Fibroblast of skin of right biceps (primary cell): Measurements from ENCODE around the gene HOGA1.
A peak's percentile ranks its signal among the peaks of the same experiment; 100 is the strongest.
"Not testable (repeated sequence)": the region's sequence is repeated elsewhere in the genome, so short reads cannot be mapped to it uniquely, and the experiment has no call there.

Experiments
- DNase-seq: peaks from one replicate; pipeline ENCODE4 v3.0.0-alpha.2; 2013

Gene HOGA1

DNA sequence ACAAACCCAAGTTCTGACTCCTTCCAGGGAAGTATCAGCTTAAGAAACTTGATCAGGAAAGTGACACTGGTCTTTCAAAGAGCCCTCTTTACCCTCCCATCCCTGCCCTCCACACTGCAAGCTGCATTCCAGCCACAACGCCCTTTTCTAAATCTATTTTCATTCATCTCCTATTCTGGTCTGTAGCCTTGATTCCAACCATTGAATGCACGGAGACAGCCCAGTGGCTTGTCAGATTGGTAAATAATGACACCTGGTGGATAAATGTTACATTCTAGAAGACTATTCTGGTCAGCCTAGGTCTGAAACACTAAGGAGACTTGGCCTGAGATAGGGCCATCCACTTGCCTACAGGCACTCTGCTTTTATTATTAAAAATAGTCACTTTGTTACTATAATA, 28.2 kb downstream of the HOGA1 start:
- DNase-seq: peak; percentile 37

DNA sequence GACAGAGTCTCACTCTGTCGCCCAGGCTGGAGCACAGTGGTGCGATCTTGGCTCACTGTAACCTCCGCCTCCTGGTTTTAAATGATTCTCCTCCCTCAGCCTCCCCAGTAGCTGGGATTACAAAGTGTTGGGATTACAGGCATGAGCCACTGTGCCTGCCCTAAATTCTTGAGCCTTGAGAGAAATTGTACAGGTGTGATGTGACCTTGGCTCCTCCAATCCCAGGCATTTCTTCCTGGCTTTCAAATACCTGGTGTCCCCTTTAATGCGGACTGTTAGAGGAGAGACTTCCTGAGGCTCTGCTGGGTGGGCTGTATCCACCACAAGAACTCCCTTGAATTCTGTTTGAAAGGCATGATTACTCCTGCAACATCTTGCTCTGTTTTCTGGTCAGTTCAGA, 34.1 kb downstream of the HOGA1 start:
- no peak for DNase-seq

DNA sequence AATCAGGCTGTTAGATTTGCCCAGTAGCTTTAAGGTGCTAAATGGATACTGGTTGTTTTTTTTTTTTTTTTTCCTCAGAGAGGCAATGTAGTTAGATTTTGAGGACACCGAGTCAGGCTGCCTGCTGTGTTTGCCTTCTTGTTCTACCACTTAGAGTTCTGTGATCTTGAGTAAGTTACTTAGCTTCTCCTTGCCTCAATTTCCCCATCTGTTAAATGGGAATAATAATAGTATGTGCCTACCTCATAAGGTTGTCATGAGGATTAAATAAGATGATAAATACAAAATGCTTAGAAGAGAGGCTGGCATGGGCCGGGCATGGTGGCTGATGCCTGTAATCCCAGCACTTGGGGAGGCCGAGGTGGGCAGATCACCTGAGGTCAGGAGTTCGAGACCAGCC, 34.5 kb downstream of the HOGA1 start:
- DNase-seq: no peak

DNA sequence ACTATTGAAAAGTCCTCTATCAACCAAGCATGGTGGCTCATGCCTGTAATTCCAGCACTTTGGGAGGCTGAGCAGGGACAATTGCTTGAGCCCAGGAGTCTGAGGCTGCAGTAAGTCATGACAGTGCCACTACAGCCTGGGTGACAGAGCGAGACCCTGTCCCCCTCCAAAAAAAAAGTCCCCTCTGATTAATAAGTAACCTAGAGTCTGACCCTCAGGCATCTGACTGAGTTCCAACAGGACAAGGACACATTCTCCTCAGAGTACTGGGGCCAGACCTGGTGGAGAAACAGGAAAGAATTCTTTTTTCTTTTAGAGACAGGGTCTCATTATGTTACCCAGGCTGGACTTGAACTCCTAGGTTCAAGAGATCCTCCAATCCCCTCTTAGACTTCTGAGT, 39.1 kb downstream of the HOGA1 start:
- no peak for DNase-seq

DNA sequence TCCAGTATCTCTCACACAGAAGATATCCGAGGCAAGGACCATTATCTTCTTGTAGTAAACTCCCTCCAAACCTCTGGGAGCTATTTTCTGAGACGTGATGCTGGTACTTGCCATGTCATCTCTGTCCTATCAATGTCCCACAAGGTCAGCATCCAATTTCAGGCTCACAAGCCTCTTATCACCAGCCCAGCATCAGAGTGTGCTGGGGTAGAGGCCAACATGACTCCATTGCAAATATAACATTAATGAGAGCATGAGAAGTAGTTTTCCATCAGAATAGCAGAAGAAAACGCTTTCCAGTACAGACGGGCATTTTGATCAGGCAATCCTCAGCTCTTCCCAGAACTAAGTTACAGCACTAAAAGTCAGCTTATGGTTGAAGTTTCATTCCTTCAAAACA, 43.5 kb downstream of the HOGA1 start:
- no peak for DNase-seq

DNA sequence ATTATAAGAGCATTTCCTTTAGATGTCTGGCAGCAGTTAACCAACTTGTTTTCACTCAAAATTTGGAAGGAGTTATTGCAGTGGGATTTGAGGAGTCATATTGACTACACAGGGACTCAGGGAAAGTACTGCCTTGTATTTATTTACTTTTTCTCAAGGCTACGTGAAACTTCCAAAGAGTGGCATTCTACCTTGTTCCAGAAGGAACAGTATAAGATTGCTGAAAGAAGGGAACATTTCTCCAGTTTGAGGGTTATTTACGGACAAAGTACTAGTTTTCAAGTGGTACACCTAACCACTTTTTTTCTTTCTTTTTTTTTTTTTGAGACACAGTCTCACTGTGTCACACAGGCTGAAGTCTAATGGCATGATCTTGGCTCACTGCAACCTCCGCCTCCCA, 44.0 kb downstream of the HOGA1 start:
- DNase-seq: no peak

DNA sequence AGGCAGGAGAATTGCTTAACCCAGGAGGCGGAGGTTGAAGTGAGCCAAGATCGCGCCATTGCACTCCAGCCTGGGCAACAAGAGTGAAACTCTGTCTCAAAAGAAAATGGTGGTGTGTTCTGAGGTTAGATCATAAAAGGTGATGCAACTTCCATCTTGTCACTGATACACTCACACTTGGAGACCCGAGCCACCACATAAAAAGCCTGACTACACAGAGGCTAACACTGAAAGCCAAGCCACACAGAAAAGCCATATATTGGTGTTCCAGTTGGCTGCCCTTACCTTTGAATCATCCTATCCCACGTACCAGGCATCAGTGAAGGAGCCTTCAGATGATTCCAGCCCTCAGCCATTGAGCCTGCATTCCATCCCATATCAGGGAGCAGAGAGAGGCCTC, 45.1 kb downstream of the HOGA1 start:
- no peak for DNase-seq

DNA sequence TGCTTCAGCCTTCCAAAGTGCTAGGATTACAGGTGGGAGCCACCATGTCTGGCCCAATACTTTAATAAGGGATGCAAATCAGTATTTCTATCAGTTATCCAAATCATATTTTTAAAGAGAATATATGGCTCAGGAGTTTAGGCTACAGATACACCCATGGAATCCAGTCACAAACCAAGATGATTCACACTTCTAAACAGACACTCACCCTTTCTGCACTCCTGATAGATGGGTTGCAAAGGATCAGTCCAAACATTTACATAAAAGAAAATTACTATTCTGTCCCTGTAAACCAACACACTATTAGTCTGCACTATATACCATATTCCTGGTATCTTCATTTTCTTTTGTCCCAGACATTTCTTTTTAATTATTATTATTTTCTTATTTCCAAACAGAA, 46.9 kb downstream of the HOGA1 start:
- DNase-seq: no peak

DNA sequence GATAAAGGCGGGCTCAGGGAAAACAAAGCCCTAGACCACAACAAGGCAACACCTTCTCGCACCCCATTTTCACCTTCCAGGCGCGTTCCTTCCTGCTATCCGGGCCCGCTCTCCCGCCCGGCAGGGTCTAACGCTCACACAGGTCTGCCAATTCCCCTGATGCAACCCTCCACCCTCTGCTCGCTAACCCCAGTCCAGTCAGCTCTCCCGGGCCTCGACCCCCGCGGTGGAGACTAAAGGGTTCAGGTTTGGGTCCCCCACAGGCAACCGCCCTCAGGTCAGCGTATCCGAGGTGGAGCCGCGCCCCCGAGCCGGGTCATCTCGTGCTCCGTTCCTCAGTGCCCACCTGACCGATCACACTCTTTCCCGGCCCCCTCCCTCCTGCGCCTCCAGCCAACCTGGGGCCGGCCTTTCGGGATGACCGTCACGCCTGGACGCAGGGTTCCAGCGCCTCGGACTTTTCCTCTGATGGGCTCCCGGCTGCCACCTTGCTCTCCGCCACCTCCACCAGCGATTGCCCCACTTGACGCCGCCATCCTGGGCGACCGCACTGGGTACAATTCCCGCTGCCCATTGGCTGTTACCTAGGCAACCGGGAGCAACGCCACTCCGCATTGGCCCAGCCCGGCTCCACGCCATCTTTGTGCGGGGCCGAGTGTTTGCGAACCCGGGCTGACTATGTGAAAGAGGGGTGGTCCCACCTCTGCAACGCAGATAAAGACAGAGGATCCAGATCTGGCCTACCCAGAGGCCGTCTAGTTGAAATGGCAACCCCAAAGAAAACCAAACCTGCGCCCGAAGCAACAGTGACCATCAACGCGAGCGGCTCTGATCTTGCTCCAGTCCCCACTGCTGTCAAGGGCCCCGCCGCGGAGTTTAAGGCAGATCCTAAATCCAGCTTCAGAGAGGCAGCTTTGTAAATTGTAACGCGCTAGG, 49.0 kb downstream of the HOGA1 start, which contains the start of gene MORN4:
MORN4 (minus strand) TSS at position 552 of the 936 bp plus-strand sequence. CDS start 13,847 bp downstream, outside the sequence.
- DNase-seq: peak; percentile 92

DNA sequence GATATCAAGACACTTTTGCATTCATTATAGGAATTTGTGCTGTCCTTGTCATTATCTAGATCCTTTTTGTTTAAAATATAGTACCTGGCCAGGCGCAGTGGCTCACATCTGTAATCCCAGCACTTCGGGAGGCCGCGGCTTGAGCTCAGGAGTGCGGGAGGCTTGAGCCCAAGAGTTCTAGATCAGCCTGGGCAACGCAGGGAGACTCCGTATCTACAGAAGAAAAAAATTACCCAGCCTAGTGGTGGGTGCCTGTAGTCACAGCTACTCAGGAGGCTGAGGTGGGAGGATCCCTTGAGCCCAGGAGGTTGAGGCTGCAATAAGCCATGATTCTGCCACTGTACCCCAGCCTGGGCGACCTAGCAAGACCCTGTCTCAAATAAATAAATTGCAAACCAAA, 49.7 kb downstream of the HOGA1 start:
- no peak for DNase-seq

DNA sequence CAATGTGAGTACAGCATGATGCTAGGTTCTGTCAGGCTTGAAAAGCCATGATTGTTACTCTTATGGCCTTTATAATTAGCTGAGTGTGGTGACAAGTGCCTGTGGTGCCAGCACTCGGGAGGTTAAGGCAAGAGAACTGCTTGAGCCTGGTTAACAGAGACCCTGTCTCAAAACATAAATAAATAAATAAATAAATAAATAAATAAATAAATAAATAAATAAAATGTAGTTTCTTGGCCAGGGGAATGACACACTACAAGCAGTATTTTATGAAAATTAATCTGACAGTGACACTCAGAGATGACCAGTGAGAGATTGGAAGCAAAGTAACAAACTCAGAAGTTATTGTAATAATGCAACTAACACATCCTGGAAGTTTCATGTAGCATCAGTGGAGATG, 51.4 kb downstream of the HOGA1 start:
- DNase-seq: no peak

DNA sequence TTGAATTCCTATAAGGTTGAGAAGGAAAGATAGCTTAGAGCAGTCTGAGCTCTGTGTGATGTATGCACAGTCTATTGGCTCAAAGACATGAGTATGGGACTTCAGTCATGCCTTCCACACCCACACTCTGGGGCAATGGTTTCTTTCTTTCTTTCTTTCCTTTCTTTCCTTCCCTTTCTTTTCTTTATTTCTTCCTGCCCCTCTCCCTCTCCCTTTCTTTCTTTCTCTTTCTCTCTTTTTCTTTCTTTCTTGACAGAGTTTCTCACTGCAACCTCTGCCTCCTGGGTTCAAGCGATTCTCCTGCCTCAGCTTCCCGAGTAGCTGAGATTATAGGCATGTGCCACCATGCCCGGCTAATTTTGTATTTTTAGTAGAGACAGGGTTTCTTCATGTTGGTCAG, 54.9 kb downstream of the HOGA1 start:
- not testable (repeated sequence) for DNase-seq

DNA sequence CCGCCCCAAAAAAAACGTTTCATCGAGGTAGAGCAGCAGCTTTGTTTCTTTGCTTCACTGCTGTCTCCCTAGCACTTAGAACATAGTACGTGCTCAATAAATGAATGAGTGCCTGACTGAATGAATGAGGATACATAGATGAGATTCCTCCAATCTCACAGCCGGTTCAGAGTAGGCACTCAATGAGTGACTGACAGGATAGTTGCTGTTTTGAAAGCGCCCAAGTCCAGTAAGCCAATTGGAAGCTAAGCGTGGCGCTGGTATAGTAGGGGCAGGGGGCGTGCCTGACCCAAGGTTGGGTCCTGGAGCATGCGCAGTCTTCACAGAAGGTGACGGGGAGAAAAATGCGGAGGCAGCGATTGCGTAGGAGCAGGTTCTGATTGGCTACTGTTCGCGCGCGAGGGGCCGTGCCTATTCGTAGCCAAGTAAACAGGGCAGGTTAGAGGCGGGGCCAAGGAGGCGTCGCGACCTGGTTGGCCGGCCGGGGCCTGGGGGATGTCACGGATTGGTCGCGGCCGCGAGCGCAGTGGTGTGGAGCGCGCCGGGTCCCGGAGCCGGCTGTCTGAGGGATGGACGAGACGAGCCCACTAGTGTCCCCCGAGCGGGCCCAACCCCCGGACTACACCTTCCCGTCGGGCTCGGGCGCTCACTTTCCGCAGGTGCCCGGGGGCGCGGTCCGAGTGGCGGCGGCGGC, 56.1 kb downstream of the HOGA1 start, which contains the start of gene PI4K2A:
PI4K2A (plus strand) TSS at position 498 of the 694 bp plus-strand sequence; CDS start at position 570, 72 bp downstream.
- peak; percentile 99 for DNase-seq

DNA sequence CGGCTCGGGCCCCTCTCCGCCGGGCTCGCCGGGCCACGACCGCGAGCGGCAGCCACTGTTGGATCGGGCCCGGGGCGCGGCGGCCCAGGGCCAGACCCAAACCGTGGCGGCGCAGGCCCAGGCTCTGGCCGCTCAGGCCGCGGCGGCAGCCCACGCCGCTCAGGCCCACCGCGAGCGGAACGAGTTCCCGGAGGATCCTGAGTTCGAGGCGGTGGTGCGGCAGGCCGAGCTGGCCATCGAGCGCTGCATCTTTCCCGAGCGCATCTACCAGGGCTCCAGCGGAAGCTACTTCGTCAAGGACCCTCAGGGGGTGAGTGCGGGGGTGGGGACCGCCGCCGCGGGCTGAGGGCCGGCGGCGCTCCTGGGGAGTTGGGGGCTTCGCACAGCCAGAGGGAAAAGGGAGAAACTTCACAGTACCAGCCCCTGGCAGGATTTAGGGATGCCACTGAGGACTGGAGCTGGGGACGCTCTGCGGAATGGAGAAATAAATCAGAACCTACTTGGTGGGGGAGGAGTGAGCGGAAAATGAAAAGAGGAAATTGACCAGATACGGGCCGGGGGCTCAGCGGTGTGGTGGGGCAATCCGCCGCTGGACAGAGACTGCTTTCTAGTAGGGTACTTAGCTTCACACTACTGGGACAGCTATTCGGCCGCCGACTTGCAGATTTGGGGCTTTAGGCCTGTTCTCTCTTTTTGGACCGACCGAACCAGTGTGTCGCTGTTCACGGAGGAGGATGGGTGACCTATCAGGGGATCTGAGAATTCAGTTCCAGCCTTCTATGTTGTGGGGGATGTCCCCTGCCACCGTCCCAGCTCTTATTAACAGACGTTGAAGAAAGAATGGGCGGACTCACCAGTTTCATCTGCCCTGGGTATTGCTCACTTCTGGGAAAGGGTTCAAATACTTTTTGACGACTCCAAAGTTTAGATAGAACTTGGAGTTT, 57.0 kb downstream of the HOGA1 start:
- peak; percentile 52 for DNase-seq

DNA sequence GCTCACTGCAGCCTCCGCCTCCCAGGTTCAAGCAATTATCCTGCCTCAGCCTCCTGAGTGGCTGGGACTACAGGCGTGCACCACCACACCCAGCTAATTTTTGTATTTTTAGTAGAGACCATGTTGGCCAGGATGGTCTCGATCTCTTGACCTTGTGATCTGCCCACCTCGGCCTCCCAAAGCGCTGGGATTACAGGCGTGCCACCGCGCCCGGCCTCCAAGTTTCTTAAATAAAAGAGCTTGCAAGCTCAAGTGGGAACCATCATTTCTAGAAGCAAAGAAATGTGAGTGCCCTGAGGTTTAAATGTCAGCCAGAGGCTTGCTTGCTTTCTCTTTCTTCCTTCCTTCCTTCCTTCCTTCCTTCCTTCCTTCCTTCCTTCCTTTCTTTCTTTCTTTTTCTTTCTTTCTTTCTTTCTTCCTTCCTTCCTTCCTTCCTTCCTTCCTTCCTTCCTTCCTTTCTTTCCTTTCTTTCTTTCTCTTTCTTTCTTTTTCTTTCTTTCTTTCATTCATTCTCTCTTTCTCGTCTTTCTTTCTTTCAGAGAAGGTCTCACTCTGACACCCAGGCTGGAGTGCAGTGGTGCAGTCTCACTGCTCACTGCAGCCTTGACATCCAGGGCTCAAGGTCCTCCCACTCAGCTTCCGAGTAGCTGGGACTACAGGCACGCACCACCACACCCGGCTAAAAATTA, 58.4 kb downstream of the HOGA1 start:
- not testable (repeated sequence) for DNase-seq

DNA sequence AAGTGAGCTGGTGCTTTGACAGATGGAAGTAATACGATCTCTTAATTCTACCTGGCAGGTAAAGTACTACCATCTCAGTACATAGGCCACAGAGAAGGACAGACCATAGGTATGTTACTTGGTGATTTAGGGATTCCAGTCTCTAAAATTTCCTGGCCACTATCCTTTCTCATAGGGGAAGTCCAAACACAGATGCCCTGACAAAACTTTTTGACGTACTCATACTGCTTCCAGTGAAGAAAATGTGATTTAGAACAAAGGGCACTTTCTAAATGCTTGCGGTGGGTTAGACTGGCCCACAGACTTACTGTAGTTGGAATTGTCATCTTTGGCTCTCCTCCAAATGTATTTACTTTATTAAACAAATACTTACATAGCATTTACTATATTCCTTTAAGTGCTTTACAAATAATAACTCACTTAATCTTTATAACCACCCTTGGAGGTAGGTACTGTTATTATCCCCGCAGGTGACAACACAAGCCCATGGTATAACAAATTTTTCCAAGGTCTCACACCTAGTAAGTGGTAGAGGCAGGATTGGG, 59.3 kb downstream of the HOGA1 start:
- DNase-seq: no peak

DNA sequence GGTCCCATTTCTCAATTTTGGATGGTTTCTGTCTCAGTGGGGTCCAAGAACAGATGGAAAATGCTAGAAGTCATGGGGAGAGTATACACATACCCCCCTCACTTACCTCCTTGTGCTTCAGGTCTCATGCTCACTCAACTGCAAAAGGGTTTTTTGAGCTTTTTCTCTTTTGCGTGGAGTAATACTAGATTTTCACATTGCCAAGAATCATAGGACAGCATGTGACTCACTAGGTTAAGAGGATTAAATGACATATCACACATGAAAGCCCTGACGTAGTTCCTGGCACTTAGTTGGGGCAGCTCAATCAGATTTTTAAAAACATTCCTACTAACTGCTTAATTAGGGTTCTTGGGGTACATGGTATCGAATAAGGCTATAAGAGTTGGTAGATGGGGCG, 60.7 kb downstream of the HOGA1 start:
- DNase-seq: no peak

DNA sequence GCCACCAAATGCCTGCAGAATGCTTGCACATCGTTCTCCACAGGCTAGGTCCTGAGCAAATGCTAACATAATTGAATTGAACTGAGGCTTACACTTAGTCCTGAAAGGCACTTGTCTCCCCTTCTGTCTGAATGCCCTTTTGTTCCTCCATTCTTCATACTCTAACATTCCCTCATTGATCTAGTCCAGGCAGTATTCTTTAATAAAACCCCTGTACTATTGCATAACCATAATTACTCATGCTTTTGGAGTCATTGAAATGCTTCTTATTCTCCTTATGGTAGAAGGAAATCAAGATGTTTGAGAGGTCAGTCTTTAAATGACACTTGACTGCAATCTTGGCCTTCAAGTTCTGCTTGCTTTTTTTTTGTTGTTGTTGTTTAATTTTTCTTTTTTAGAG, 63.4 kb downstream of the HOGA1 start:
- peak; percentile 49 for DNase-seq

DNA sequence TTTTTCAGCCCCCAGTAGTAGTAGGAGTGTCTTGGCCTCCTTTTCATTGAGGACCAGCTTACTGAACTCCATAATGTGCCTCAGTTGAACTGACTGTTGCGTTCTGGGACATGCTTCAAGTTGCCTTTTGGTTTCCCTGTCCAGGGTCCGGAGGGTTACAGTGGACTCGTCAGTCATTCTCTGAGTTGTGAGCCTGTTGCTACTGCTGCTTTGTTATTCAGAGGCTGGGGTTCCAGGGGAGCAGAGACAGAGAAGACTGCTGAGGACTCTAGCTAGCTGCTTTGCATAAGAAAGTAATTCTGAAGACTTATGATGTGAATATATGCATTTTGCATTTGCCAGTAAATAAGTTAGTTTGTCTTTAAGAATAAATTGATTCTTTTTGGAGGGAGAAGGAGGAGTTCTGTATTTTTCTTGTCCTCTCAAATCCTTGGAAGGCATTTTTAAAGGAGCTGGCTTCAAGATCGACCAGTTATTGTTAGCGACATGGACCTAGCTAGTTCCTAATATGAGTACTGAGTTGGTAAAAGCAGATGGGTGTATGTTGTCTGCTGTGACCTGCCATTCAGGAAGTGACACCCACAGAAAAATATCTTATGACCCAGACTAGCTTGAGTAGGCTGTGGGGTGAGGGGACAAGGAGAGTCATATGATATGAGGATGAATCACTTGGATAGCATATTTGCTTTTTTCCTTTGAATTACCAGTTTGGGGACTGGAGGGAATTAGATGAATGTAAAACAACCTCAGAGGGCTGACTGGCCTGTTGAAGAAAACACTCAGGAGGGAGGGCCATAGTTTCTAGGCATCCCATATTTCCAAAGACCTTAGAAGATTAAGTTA, 64.6 kb downstream of the HOGA1 start:
- peak; percentile 97 for DNase-seq

DNA sequence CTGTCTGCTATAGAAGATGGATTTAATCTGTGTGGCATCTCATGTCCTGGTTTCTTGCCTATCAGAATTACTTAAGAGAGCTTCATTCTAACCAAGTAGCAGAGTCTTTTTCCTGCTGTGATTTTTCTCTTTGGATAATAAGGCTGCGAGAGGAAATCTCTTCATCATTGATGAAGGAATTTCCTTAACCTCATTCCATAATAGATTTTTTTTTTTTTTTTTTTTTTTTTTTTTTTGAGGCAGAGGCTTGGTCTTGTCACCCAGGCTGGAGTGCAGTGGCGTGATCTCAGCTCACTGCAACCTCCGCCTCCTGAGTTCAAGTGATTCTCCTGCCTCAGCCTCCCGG, 65.2 kb downstream of the HOGA1 start:
- DNase-seq: not testable (repeated sequence)

DNA sequence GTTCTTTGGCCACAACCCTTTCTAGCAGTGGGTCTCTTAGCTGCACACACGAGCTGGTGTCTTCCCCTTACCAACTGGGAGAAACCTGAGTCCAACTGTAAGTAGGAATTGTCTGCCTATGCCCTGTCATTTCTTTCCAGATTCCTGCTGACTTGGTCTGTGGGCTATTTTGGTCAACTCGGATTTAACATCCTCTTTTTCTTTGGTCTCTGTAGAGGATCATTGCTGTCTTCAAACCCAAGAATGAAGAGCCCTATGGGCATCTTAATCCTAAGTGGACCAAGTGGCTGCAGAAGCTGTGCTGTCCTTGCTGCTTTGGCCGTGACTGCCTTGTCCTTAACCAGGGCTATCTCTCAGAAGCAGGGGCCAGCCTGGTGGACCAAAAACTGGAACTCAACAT, 66.5 kb downstream of the HOGA1 start:
- no peak for DNase-seq
